Lower leg skin (tissue), 3 donors: ENCODE measurements around the gene TAC4.

Source experiments
- CTCF ChIP-seq, 3 donors: fragments of 450-650 bp; IDR thresholded peaks; one replicate each; pipeline ENCODE4 v1.5.1; 2016; ENCODE audit warnings: antibody characterized with exemption in 3 of 3, mild to moderate bottlenecking in 3 of 3, moderate library complexity in 2 of 3
- POLR2A ChIP-seq, 2 donors: fragments of 450-650 bp; IDR thresholded peaks; one replicate each; pipeline ENCODE4 v1.6.1; 2016 to 2017; ENCODE audit warnings: antibody characterized with exemption in 2 of 2, mild to moderate bottlenecking in 1 of 2, moderate library complexity in 1 of 2

GRCh38 chr17:49839455-49839854, 8.4 kb downstream of the TAC4 start:
- no peak for TF ChIP-seq CTCF (IDR thresholded peaks at IDR 0.05)
- no peak for TF ChIP-seq POLR2A (IDR thresholded peaks at IDR 0.05)
